ENCODE data around the gene XXYLT1.

The XXYLT1 gene

DNA sequence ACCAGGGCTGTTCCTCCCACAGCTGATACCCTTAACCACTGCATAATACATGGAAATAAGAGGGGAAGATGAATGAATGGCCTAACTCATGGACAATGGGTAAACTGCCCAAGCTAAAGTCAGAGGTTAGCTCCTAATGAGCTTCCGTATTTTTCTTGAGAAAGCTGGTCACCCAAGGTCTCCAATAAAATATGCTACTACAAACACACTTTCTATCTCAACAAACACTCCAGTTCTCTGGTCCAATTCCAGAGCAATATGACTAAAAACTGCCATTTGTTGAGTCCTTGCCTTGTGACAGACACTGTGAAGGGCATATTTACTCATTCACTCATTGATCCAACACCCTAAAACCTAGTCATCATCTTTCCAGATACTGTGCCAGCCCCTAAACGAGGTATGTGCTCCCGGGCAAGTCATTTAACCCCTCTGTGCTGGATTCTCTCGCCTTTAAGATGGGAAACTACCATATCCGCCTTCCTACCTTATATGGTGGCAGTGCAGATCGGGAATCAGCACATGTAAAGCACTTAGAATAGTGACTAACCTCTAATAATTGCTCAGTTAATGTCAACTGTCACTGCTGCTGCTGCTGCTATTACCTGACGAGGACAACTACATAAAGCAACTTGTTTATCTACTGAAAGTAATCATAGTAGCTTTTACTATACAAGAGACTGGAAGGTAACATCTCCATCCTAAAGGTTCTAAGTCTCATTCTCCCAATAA is 89.1 kb downstream of the XXYLT1 start:
- FAIRE-seq: no peak
- no peak for TF ChIP-seq POLR2A (IDR thresholded peaks at IDR 0.05; ENCODE audit: low read depth, low read length)

GRCh38 chr3:195181113-195181498 is 89.9 kb downstream of the XXYLT1 start:
- FAIRE-seq (no peak), DNase-seq (ENCODE audit: insufficient read length, low spot score) (no peak)
- TF ChIP-seq POLR2A (IDR thresholded peaks at IDR 0.05; ENCODE audit: low read depth, low read length): no peak

More for the DNA sequence above, 89.1 kb downstream of the XXYLT1 start:
- no peak for DNase-seq (ENCODE audit: insufficient read length, low spot score)

GRCh38 chr3:195180490-195181112 is 90.4 kb downstream of the XXYLT1 start:
- FAIRE-seq: no peak
- no peak for TF ChIP-seq POLR2A (IDR thresholded peaks at IDR 0.05; ENCODE audit: low read depth, low read length)
- no peak for DNase-seq (ENCODE audit: insufficient read length, low spot score)

DNA sequence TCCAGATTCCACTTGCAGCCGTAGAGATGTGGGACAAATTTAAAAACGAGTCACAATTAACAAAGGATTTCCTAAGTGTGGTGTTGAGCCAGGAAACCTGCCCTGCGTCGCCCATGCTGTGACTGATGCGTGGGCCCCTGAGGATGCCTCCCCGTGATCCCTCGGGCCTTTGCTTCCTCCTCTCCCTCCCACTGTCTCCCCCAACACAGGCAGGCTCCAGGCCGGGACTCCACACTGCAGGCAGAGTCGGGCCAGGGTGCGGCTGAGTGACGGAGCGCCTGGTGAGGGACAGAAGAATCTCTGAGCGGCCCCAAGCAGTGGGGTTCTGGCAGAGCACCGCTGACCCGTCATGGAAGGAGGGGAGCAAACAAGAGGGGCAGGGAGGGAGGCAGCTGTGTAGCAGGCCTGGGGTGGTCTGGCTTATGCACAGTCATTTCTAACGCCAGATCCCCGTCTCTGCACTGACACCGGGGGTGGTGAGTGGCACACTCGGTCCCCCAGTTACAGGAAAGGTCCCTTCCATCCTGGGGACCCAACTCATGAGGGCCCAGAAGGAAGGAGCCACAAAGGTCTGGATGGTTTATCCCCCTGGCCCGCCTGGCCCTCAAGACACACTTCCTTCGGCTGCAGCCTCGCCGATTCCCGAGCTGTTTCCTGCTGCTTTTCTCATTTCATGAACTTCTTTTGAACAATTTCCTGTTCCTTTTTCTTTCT is 91.0 kb downstream of the XXYLT1 start:
- DNase-seq (ENCODE audit: insufficient read length, low spot score) (no peak), FAIRE-seq (no peak)
- TF ChIP-seq POLR2A (IDR thresholded peaks at IDR 0.05; ENCODE audit: low read depth, low read length): no peak

- DNase-seq (ENCODE audit: insufficient read length, low spot score) (no peak), FAIRE-seq (no peak)
- no peak for TF ChIP-seq POLR2A (IDR thresholded peaks at IDR 0.05; ENCODE audit: low read depth, low read length)
Observed at GRCh38 chr3:195178124-195178910, 92.6 kb downstream of the XXYLT1 start.

DNA sequence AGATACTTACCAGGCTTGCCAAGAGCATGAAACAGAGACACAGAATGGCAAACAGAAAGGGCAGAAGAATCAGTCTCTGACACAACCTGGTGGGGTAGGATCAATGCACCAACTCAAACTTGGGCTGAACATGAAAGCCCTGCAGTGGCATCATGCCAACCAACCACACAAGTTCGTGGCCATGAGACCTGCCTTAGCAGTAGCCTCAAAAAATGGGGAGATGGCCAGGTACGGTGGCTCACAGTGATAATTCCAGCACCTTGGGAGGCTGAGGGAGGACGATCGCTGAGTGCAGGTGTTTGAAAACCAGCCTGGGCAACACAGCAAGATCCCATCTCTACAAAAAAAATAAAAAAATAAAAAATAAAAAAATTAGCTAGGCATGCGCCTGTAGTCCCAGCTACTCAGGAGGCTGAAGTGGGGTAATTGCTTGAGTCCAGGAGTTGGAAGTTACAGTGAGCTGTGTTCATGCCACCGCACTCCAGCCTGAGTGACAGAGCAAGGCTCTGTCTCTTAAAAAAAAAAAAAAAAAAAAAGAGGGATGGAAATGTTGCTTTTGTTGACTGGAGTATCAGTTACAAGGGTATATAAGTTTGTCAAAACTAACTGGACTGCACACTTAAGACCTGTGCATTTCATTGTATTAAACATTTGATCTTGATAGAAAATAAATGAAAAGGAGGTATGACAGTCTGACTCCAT is 93.4 kb downstream of the XXYLT1 start:
- no peak for FAIRE-seq
- TF ChIP-seq POLR2A (IDR thresholded peaks at IDR 0.05; ENCODE audit: low read depth, low read length): no peak

GRCh38 chr3:195176776-195177175 is 94.2 kb downstream of the XXYLT1 start:
- no peak for TF ChIP-seq POLR2A (IDR thresholded peaks at IDR 0.05; ENCODE audit: low read depth, low read length)
- FAIRE-seq (no peak), DNase-seq (ENCODE audit: insufficient read length, low spot score) (no peak)

More for the DNA sequence above, 93.4 kb downstream of the XXYLT1 start:
- DNase-seq (ENCODE audit: insufficient read length, low spot score): no peak

GRCh38 chr3:195175476-195176337 is 95.3 kb downstream of the XXYLT1 start:
- no peak for TF ChIP-seq POLR2A (IDR thresholded peaks at IDR 0.05; ENCODE audit: low read depth, low read length)
- FAIRE-seq (no peak), DNase-seq (ENCODE audit: insufficient read length, low spot score) (no peak)

GRCh38 chr3:195175076-195175475 is 95.9 kb downstream of the XXYLT1 start:
- DNase-seq (ENCODE audit: insufficient read length, low spot score) (no peak), FAIRE-seq (no peak)
- TF ChIP-seq POLR2A (IDR thresholded peaks at IDR 0.05; ENCODE audit: low read depth, low read length): no peak

GRCh38 chr3:195173657-195174056 is 97.3 kb downstream of the XXYLT1 start:
- no peak for TF ChIP-seq POLR2A (IDR thresholded peaks at IDR 0.05; ENCODE audit: low read depth, low read length)
- DNase-seq (ENCODE audit: insufficient read length, low spot score) (no peak), FAIRE-seq (no peak)

DNA sequence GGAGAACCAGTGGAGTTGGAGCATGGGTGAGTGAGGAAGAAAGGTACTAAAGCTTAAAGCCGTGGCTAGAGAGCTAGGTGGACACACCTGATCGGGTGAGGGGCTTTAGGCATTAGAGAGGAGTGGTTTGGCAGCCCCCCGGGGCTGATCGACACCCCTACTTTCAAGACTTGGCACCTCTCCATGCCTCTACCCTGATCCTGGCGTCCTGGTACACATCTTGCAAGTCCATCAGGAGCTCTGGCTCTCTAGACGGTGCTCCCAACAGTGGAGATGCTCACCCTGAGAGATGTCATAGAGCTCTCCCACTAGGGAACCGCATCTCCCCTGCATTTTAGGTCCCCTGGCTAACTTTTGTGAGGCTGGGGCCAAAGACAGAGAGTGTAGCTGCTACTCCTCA is 98.1 kb downstream of the XXYLT1 start:
- FAIRE-seq (no peak), DNase-seq (ENCODE audit: insufficient read length, low spot score) (no peak)
- no peak for TF ChIP-seq POLR2A (IDR thresholded peaks at IDR 0.05; ENCODE audit: low read depth, low read length)

- no peak for TF ChIP-seq POLR2A (IDR thresholded peaks at IDR 0.05; ENCODE audit: low read depth, low read length)
- FAIRE-seq (no peak), DNase-seq (ENCODE audit: insufficient read length, low spot score) (peak; percentile 26)
Observed at GRCh38 chr3:195172039-195172684, 98.8 kb downstream of the XXYLT1 start.

Data from H54 (cell line).